AG04449 (cell line): ENCODE measurements around the gene RNF145.

Source experiments
- CTCF ChIA-PET: fragments of 350-600 bp; formaldehyde crosslinking; extraction: SDS; loops from one replicate; lab custom pipeline; 2021; ENCODE audit warnings: antibody characterized with exemption; lab: Yijun Ruan, JAX
- POLR2A ChIA-PET: fragments of 400-600, 350-600 bp; formaldehyde crosslinking; extraction: SDS; loops from one replicate; lab custom pipeline; 2020; ENCODE audit warnings: antibody characterized with exemption, inconsistent platforms; lab: Yijun Ruan, JAX
- DNase-seq: peaks from one replicate; pipeline ENCODE4 v3.0.0-alpha.2; 2010; ENCODE audit warnings: low read depth, low spot score
- H3K4me3 ChIP-seq: 2 replicates; pipeline ENCODE4 v1.5.1; 2011; ENCODE audit warnings: low read depth, mild to moderate bottlenecking, control low read depth, low read length
- TF ChIP-seq, protein P1 (sequence below): IDR thresholded peaks from one replicate; pipeline ENCODE4 v1.5.1; 2011; ENCODE audit warnings: mild to moderate bottlenecking, moderate library complexity, low read length, control low read depth, inconsistent platforms; ENCODE audit not compliant: insufficient read depth; ENCODE audit errors: missing control alignments

Gene RNF145

DNA sequence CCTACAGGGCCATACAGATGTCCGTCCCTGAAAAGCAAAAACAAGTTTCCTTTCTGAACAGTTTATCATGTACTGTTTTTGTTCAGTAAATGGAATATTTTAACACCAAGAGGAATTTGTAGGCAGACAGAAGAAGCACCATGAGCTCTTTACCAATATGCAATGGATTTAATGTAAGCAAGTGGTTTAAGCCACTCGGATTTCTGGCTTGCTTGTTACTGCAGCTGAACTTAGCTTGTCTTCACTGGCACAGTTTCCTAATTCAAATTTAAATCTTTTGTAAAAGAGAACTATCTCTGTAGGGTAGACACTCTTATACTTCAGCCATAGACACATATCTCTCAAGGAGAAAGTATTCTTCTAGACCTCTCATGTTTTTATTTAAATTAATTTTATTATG, 96.9 kb downstream of the RNF145 start:
- ChIA-PET POLR2A (no interaction called here), CTCF (interaction anchor here (1.8 to 3.9 kb wide), 5 partner anchors 20 to 1037 kb away, joined by 7 to 21 read pairs (median 10); no protein-coding TSS in a partner anchor)
- no peak for DNase-seq
- H3K4me3 ChIP-seq: no peak overlapping the region
- TF ChIP-seq, protein P1, sequence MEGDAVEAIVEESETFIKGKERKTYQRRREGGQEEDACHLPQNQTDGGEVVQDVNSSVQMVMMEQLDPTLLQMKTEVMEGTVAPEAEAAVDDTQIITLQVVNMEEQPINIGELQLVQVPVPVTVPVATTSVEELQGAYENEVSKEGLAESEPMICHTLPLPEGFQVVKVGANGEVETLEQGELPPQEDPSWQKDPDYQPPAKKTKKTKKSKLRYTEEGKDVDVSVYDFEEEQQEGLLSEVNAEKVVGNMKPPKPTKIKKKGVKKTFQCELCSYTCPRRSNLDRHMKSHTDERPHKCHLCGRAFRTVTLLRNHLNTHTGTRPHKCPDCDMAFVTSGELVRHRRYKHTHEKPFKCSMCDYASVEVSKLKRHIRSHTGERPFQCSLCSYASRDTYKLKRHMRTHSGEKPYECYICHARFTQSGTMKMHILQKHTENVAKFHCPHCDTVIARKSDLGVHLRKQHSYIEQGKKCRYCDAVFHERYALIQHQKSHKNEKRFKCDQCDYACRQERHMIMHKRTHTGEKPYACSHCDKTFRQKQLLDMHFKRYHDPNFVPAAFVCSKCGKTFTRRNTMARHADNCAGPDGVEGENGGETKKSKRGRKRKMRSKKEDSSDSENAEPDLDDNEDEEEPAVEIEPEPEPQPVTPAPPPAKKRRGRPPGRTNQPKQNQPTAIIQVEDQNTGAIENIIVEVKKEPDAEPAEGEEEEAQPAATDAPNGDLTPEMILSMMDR: no peak
